Fibroblast of pulmonary artery (primary cell): ENCODE measurements around the gene CPNE5.

ENCODE experiments used
- DNase-seq: peaks from one replicate; pipeline ENCODE4 v3.0.0-alpha.2; 2010; ENCODE audit warnings: low read depth
- H3K4me3 ChIP-seq: replicated peaks from 2 replicates; pipeline ENCODE4 v1.5.1; 2011; ENCODE audit warnings: low read depth, mild to moderate bottlenecking, control low read depth, low read length, moderate library complexity
- TF ChIP-seq, protein P1 (sequence below): IDR thresholded peaks from 2 replicates; pipeline ENCODE4 v1.5.1; 2011; ENCODE audit warnings: mild to moderate bottlenecking, control low read depth, low read length, inconsistent platforms; ENCODE audit errors: missing control alignments

Gene CPNE5

DNA sequence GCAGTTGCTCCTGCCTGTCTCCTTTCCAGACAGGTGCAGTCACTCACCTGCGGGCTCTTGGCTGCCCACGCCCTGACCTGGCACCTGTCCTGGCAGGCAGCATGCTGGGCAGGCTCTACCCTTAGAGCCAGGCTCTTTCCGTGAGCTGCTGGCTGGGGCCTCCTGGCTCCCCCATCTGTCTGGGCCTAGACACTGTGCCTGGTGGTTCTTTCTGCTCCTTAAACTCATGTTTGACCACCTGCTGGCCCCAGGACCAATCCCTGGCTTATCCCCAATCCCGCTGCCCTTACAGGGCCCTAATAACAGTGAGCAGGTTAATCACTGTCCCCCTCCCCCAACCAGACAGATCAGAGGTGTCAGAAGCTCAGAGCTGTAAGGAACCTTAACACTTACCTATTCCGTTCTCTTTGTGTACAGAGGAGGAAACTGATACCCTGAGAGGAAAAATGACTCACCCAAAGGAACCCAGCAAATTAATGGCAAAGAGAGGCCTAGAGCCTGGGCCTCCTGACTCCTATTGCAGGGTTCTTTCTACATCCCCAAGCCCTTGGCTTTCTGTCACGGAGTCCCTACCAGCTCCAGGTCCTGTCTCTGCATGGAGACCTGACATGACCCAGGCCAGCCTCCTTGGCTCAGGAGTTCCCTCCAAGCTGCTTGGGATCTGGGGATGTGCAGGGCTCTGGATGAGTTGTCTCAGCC is 86.9 kb downstream of the CPNE5 start:
- DNase-seq, result no peak
- TF ChIP-seq, protein P1, sequence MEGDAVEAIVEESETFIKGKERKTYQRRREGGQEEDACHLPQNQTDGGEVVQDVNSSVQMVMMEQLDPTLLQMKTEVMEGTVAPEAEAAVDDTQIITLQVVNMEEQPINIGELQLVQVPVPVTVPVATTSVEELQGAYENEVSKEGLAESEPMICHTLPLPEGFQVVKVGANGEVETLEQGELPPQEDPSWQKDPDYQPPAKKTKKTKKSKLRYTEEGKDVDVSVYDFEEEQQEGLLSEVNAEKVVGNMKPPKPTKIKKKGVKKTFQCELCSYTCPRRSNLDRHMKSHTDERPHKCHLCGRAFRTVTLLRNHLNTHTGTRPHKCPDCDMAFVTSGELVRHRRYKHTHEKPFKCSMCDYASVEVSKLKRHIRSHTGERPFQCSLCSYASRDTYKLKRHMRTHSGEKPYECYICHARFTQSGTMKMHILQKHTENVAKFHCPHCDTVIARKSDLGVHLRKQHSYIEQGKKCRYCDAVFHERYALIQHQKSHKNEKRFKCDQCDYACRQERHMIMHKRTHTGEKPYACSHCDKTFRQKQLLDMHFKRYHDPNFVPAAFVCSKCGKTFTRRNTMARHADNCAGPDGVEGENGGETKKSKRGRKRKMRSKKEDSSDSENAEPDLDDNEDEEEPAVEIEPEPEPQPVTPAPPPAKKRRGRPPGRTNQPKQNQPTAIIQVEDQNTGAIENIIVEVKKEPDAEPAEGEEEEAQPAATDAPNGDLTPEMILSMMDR, result no peak
- no peak overlapping the region for H3K4me3 ChIP-seq

DNA sequence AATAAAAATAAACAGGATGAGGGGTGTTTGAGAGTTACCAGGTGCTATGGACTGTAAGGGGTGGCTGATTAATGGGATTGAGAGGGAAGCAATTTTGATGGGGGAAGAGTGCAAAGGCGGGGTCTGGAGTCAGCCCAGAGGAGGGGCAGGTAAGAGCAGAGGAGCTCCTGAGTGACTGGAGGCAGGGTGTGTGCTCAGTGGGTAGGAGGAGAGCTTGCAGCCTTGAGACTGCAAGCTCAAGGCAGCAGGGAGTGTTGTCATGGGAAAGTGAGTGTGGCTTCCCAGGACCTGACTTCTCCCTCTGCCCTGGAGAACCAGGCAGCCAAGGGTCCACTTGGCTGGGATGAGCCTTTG is 87.4 kb downstream of the CPNE5 start:
- DNase-seq, result no peak
- TF ChIP-seq, protein P1, result no peak
- H3K4me3 ChIP-seq, result no peak overlapping the region

DNA sequence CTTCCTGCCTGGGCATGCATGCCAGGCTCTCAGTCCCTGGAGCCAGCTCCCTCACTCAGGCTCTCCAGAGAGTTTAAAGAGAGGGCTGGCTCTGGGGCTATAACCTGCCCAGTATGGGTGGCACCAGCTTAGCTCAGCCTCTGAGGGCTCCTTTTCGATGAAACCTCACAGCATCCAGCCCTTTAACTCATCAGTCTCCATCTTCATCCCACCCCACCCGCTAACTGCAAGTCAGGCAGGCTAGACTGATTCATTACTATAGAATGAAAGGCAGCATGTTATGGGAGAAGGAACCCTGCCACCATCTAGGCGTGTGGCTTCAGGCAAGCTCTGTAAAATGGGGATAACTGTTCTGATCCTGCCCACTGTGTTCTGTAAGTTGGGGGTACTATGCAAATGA is 88.2 kb downstream of the CPNE5 start:
- TF ChIP-seq, protein P1, result no peak
- DNase-seq, result no peak
- no peak overlapping the region for H3K4me3 ChIP-seq

DNA sequence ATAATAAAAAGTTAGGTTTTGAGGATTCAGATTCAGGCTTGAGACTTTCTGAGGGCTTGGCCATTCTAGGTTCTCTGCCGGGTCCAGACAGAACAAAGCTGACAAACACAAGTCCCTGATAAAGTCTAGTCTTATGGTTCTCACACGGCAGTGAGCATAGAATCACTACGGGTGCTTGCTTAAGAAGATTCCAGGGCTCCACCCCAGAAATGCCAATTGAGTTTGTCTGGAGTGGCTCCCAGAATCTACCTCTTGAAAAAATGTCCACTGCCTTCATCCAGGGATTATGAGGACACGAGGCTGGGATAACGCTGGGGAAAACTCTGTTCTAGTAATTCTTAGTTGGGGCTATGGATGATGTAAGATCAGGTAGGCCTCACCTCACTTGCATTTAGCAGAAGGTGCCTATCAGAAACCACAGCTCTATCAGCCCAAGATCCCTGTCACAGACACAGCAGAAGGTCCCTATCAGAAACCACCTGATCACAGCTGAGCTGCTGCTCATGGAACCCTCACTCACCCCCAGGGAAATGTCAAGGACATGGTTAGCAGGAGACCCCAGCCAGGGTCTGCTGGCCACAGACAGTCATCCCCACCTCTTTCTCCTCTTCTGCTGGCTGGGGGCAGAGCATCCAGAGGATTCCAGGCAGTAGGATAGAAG is 89.3 kb downstream of the CPNE5 start:
- DNase-seq, result no peak
- no peak overlapping the region for H3K4me3 ChIP-seq
- TF ChIP-seq, protein P1, result no peak

DNA sequence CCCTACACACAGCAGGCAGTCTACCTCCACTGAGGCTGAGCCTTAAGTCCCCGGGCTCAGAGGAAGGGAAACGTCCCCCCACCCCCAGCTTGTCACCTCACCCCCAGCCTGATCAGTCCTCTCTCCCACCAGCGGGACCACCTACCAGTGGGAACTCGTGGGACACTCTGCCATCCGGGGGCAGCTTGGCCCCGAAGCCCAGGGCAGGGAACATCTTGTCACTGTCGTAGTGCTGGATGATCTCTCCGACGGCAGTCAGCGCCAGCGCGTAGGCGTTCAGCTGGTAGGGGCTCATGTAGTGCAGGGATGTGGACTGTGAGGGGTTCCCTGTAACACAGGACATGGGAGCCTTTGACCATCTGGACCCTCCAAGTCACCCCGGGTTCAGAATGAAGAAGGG is 93.0 kb downstream of the CPNE5 start:
- TF ChIP-seq, protein P1, result no peak
- H3K4me3 ChIP-seq, result no peak overlapping the region
- no peak for DNase-seq

DNA sequence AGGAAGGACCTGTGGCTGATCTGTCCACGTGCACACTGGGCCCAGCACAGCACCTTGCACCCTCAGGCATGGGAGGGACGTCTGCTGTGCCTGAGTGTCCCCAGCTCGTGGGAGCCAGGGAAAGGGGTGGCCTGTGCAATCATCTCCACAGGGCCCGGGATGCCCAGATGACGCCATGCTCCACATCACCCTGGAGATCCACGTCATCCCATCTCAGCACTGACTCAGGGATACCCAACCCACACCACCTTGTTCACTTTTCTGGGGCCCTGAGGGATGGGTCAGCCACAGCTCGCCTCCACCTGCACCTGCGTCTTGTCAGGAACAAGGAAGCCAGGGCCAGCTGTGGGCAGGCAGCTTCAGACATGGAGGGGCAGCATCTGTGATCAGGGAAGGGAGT is 93.4 kb downstream of the CPNE5 start:
- TF ChIP-seq, protein P1, result no peak
- no peak for DNase-seq
- H3K4me3 ChIP-seq, result no peak overlapping the region

DNA sequence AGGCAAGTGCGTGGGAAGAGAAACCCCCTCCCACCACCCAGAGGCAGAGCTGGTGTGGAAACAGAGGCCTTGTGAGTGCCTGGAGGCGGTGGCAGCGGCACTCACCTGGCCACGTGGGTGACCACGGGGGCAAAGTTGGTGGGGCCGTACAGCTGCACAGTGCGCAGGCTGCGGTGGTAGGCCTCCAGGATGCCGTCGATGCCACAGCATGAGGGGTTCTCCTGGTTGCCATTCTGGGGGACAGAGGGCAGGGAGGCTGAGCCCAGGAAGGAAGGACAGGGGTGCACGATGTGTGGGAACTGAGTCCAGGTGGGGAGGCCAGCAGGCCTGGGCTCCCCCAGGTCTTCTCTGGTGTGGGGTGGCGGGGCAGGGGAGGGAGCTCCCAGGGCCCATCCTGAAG is 94.0 kb downstream of the CPNE5 start:
- no peak for DNase-seq
- TF ChIP-seq, protein P1, result no peak
- H3K4me3 ChIP-seq, result no peak overlapping the region
